ENCODE results near the gene FAM217A.

The FAM217A gene

DNA sequence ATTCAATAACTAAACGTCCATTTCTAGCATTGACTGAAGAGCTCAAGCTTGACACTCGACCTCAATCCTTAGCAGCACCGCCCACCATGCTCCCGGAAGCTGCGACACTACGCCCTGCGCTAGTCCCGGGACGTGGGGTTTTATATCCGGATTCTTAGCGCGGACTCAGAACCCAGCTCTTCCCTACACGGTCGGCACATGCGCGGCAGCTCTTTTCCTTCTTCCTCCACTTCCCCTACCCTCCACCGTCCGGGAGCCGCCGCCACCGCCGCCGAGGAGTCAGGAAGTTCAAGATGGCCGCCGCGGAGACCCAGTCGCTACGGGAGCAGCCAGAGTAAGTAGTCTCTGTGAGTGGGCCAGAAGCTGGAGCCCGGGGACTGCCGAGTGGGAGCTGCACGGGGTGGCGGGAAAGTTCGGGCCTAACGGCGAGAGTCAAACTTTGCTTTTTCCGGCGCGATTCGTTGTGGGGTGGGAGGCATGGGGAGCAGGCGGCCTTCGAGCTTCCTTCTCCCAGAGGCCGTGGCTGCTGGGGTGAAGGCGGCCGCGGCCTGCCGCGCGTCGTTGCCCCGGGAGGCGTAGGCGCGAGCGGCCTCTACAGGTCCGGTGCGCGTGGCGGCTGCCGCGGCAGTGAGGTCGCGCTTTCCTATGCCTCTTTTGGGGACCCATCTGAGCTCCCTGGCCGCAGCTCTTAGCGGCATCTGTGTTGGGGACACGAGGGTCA is 57.6 kb downstream of the FAM217A start:
- peak; percentile 75 to 84 for DNase-seq

DNA sequence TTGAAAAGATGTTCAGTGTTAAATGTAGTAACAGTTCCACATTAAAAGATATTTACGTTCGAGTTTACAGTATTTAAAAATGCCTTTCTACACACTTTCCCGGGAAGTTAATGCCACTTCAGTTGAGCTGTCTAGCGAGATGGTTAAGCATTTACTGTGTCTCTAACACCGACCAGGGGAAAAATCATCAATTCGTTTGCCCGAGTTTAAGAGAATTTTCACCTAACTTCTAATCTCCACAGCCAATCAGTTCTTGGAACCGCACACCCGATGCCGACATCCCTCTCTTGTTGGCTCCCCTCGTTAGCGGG is 58.2 kb downstream of the FAM217A start:
- no peak for DNase-seq

DNA sequence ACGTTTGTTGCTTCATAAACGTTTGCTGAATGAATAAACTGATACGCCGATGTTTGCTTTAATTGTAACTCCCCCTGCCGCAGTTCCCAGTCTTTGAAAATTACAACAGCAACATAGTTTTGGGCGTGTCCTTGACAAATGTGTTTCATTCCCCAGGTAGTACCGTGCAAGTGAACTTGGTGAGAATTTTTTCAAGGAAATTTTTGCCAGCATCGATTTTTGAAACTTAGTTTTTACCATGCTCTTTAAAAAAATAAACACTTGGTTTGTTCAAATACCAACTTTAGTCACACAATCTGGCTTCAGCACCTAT is 60.1 kb downstream of the FAM217A start:
- no peak for DNase-seq
